Pancreas (tissue), 10 donors: Measurements from ENCODE around the gene PLD1. TPM values are rescaled to one million over a fixed set of nuclear protein-coding genes. Genes with fewer than 3 reads are reported as not detected.
A peak's percentile ranks its signal among the peaks of the same experiment; 100 is the strongest.

Source experiments
- ATAC-seq, 4 donors: fragments of 200-7000 bp; cut with Tn5 transposase; one replicate each; pipeline versions ENCODE4 v1.8.0 to v1.9.1; 2020; ENCODE audit warnings: mild to moderate bottlenecking in 4 of 4, moderate library complexity in 4 of 4
- DNase-seq, 6 donors: peaks; one replicate each; pipeline ENCODE4 v3.0.0-alpha.2; 2020
- FAIRE-seq: peaks from 2 replicates; lab custom pipeline; 2012; peaks lifted over from hg19 to GRCh38; lab: Jason Lieb, UNC
- H3K27ac ChIP-seq, 4 donors: fragments of 200-600 bp; sonication (generic); 1 replicate in 3 of 4; 2 replicates in 1 of 4; pipeline versions ENCODE4 v1.5.0 to v1.8.0; 2020
- H3K27me3 ChIP-seq, 4 donors: fragments of 200-600 bp; one replicate each; pipeline ENCODE4 v1.8.0; 2021
- H3K36me3 ChIP-seq, 3 donors: fragments of 200-600 bp; sonication (generic) in 1 of 3; one replicate each; pipeline versions ENCODE4 v1.5.0 to v1.8.0; 2020 to 2021
- H3K4me1 ChIP-seq, 3 donors: fragments of 200-600 bp; one replicate each; pipeline ENCODE4 v1.8.0; 2021
- H3K4me3 ChIP-seq, 4 donors: fragments of 200-600 bp; sonication (generic) in 2 of 4; one replicate each; pipeline versions ENCODE4 v1.5.0 to v1.8.0; 2020 to 2021
- H3K9me3 ChIP-seq, 4 donors: fragments of 200-600 bp; one replicate each; pipeline ENCODE4 v1.8.0; 2021
- CTCF ChIP-seq, 4 donors: fragments of 200-600 bp; sonication (generic) in 3 of 4; IDR thresholded peaks; one replicate each; pipeline versions ENCODE4 v1.5.0 to v1.8.0; 2021; ENCODE audit warnings: antibody characterized with exemption in 4 of 4
- WGBS, 2 donors: extraction: QIAGEN DNeasy Blood & Tissue Kit; methylation state at CpG; one replicate each; pipeline ENCODE4 v1.1.7; 2013; 5-methylcytosine and 5-hydroxymethylcytosine counted together
- intact Hi-C, 3 donors: fragments of 100-400 bp; cut with DNase I; formaldehyde crosslinking; loops; one replicate each; pipeline versions ENCODE4 v1.11.1 to v1.14.2; 2022
- polyA plus RNA-seq, 2 donors: library from polyadenylated mRNA; stranded (reverse); fragments of 200-250 nt; gene quantifications; one replicate each; pipeline ENCODE4 v1.2.3, GENCODE V29; 2013
- total RNA-seq, 6 donors: library from RNA; stranded (reverse); fragmentation: NEBNext Ultra II Directional in 4 of 6; extraction: Animal tissue kit (Norgen Biotek cat#: 25700) in 4 of 6; gene quantifications; one replicate each; pipeline versions ENCODE4 v1.2.1 to v1.2.4, GENCODE V29; 2021 to 2023
- donor health status: healthy with polysubstance abuse.
- donor health status: DM: no; HTN: no; CAD: no; lungs with moderate emphysema.
- donor health status: DM: no; HTN: no; CAD: no.
- donor health status: control.
- donor health status: control.
- donor health status: Bipolar disorder and iron deficiency.
- donor health status: DM: yes; HTN: yes; CAD: no.
- donor health status: DM: no; HTN: no; CAD: no.
- donor health status: DM: no; HTN: no; CAD: no.
- donor health status: DM: yes; HTN: yes; CAD: no.

The PLD1 gene
- total and polyA plus RNA-seq, 8 donors = 14.7 to 62.1 (median 33.7) TPM

DNA sequence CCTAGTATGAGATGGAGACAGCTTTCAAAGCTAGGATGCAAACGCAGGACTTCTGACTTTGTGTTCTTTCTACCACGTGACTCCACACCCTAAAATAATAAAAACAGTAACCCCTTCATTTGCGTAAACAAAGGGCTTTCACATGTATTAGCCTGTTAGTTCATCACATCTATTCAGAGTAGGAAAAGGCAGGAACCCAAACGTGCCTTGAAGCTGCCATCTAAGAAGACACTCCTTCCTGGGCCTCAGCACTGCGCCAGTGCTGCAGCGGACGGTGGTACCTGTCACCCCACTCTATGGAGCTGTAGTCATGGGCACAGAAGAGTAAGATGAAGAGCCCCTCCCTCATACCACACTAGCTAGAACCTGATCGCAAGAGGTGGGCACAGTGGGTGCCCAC, 34.3 kb downstream of the PLD1 start:
- TF ChIP-seq CTCF (IDR thresholded peaks at IDR 0.05) = no peak
- no peak for ATAC-seq
- H3K36me3 ChIP-seq = no peaks in the 10 kb centered on the region
- WGBS, 2 donors = 82 to 87% methylated on average over 8 of the region's 8 CpGs
- H3K4me3 ChIP-seq = no peak overlapping the region
- no peak for FAIRE-seq
- no peak overlapping the region for H3K27ac ChIP-seq
- no peak for DNase-seq
- no peaks in the 10 kb centered on the region for H3K27me3 ChIP-seq
- peaks cover 0 to 14% (median 8%) of the 10 kb centered on the region in 3 donors for H3K4me1 ChIP-seq
- no peaks in the 10 kb centered on the region for H3K9me3 ChIP-seq
- intact Hi-C loops = loop anchor here in 1 of 3 donors (10.0 kb wide), 1 partner anchor 131 kb away; no protein-coding TSS in a partner anchor

DNA sequence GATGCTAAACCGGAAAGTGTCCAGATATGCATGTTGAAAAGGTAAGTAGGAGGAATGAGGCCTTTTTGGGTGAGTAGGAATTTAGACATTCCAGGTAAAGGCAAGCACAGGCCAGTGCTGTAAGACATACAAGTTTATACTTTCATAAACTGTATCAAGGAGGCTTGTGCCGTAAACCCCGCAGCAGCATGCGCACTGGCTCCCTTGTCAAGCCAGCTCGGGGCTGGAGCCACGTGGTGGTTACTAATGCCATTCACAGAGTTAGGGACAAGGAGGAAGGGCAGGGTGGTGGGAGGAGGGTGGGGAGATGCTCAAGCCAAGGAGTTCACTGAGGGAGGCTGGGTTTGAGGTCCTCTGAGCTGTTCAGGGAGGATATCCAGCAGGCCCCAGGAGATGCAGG, 35.8 kb downstream of the PLD1 start:
- Histone ChIP-seq H3K27ac (no peak overlapping the region), H3K4me3 (no peak overlapping the region), H3K27me3 (no peaks in the 10 kb centered on the region), H3K36me3 (no peaks in the 10 kb centered on the region), H3K9me3 (no peaks in the 10 kb centered on the region), H3K4me1 (peaks cover 0 to 14% (median 8%) of the 10 kb centered on the region in 3 donors)
- intact Hi-C loops = loop anchor here in 1 of 3 donors (10.0 kb wide), 1 partner anchor 130 kb away; no protein-coding TSS in a partner anchor
- no peak for DNase-seq
- ATAC-seq = no peak
- no peak for FAIRE-seq
- TF ChIP-seq CTCF (IDR thresholded peaks at IDR 0.05) = no peak
- 81 to 85% methylated on average over 6 of the region's 6 CpGs for WGBS, 2 donors

- H3K4me3 ChIP-seq = no peak overlapping the region
- H3K27me3 ChIP-seq = no peaks in the 10 kb centered on the region
- intact Hi-C loops = loop anchor here in 1 of 3 donors (10.0 kb wide), 1 partner anchor 128 kb away; no protein-coding TSS in a partner anchor
- peaks cover 0 to 14% (median 8%) of the 10 kb centered on the region in 3 donors for H3K4me1 ChIP-seq
- no peaks in the 10 kb centered on the region for H3K9me3 ChIP-seq
- TF ChIP-seq CTCF (IDR thresholded peaks at IDR 0.05) = peak in 3 of 4 donors; percentile 39 to 47 (median 44)
- 2 to 3% methylated on average over 4 of the region's 4 CpGs for WGBS, 2 donors
- no peak overlapping the region for H3K27ac ChIP-seq
- FAIRE-seq (peak; percentile 80), ATAC-seq (peak; percentile 61 to 73 (median 68)), DNase-seq (peak in 4 of 6 donors; percentile 32 to 61 (median 50))
- H3K36me3 ChIP-seq = no peaks in the 10 kb centered on the region
Observed at GRCh38 chr3:171772427-171773056, 37.7 kb downstream of the PLD1 start.

- Histone ChIP-seq H3K36me3 (no peaks in the 10 kb centered on the region), H3K27me3 (no peaks in the 10 kb centered on the region), H3K9me3 (no peaks in the 10 kb centered on the region), H3K4me3 (peak overlapping the region; percentile 7 to 38 (median 30)), H3K4me1 (peaks cover 0 to 13% (median 11%) of the 10 kb centered on the region in 3 donors), H3K27ac (peak overlapping the region in 3 of 4 donors; percentile 51 to 80 (median 68))
- DNase-seq (peak in 3 of 6 donors; percentile 58 to 67 (median 66)), ATAC-seq (peak; percentile 95 to 97 (median 96)), FAIRE-seq (peak; percentile 39)
- no peak for TF ChIP-seq CTCF (IDR thresholded peaks at IDR 0.05)
- intact Hi-C loops = loop anchor here in 1 of 3 donors (10.0 kb wide), 1 partner anchor 126 kb away; no protein-coding TSS in a partner anchor
- 17% methylated on average over 10 of the region's 10 CpGs for WGBS, 2 donors
Observed at GRCh38 chr3:171770689-171771620, 39.3 kb downstream of the PLD1 start.
